SK-N-MC (cell line): Measurements from ENCODE around the gene TMCO4.

Source experiments
- EZH2 ChIP-seq: fragments of 200-600 bp; sonication (generic); IDR thresholded peaks from one replicate; pipeline ENCODE4 v1.6.1; 2017; ENCODE audit warnings: antibody characterized with exemption
- POLR2AphosphoS5 ChIP-seq: IDR thresholded peaks from 2 replicates; pipeline ENCODE4 v1.6.1; 2012; ENCODE audit warnings: mild to moderate bottlenecking, low read depth, low read length, borderline replicate concordance

- TF ChIP-seq POLR2AphosphoS5 (no peak), EZH2 (no peak)
Observed at GRCh38 chr1:19675797-19676196, 123.9 kb downstream of the TMCO4 start.
